Panc1 (cell line): ENCODE results near the gene TOM1L1. TPM values are rescaled to one million over a fixed set of nuclear protein-coding genes. Genes with fewer than 3 reads are reported as not detected.
A peak's percentile ranks its signal among the peaks of the same experiment; 100 is the strongest.

Source experiments
- ATAC-seq: fragments of 200-7000 bp; cut with Tn5 transposase; 2 replicates; pipeline ENCODE4 v1.9.1; 2020; ENCODE audit warnings: mild to moderate bottlenecking, moderate library complexity
- BruUV-seq: library from RNA; stranded (reverse); fragments of 400-500 nt; replicated peaks from 2 replicates; lab custom pipeline; 2021; lab: Mats Ljungman, UMichigan
- CTCF ChIA-PET: fragments of 300-600 bp; sonication (Branson Sonifier 250); formaldehyde crosslinking; loops from one replicate; lab custom pipeline; 2022; ENCODE audit warnings: antibody characterized with exemption; lab: Charles Lee
- POLR2A ChIA-PET: fragments of 300-600 bp; sonication (Branson Sonifier 250); formaldehyde crosslinking; loops from one replicate; lab custom pipeline; 2022; ENCODE audit warnings: antibody characterized with exemption; lab: Charles Lee
- DNase-seq: peaks from one replicate; pipeline ENCODE4 v3.0.0-alpha.2; 2010; ENCODE audit warnings: low read depth, low spot score
- H3K27ac ChIP-seq: 2 replicates; pipeline ENCODE4 v1.5.1; 2011; ENCODE audit warnings: mild to moderate bottlenecking, low read length, inconsistent platforms
- H3K27me3 ChIP-seq: fragments of 200-500 bp; sonication (Bioruptor generic); 2 replicates; pipeline ENCODE4 v1.6.0; 2014; ENCODE audit warnings: low read length, inconsistent platforms; ENCODE audit not compliant: control insufficient read depth, insufficient read depth
- H3K36me3 ChIP-seq: fragments of 200-500 bp; sonication (Bioruptor generic); 2 replicates; pipeline ENCODE4 v1.5.1; 2014; ENCODE audit warnings: inconsistent platforms, mild to moderate bottlenecking, low read length, moderate library complexity; ENCODE audit not compliant: control insufficient read depth, insufficient read depth
- H3K4me1 ChIP-seq: 2 replicates; pipeline ENCODE4 v1.5.1; 2011; ENCODE audit warnings: inconsistent platforms, mild to moderate bottlenecking, low read length, moderate library complexity; ENCODE audit not compliant: control insufficient read depth, insufficient read depth
- H3K4me3 ChIP-seq, 2 experiments: 2 replicates each; pipeline ENCODE4 v1.5.1; 2011 to 2012; ENCODE audit warnings: low read depth in 2 of 2, low read length in 2 of 2, mild to moderate bottlenecking in 2 of 2, inconsistent platforms in 1 of 2, moderate library complexity in 1 of 2
- H3K9me3 ChIP-seq: fragments of 200-500 bp; sonication (Bioruptor generic); 2 replicates; pipeline ENCODE4 v1.5.1; 2014; ENCODE audit warnings: low read depth, mild to moderate bottlenecking, inconsistent platforms, low read length, moderate library complexity; ENCODE audit not compliant: control insufficient read depth, insufficient read depth
- CTCF ChIP-seq: fragments of 450-650 bp; IDR thresholded peaks from 2 replicates; pipeline ENCODE4 v1.5.1; 2017; ENCODE audit warnings: mild to moderate bottlenecking
- POLR2AphosphoS5 ChIP-seq: IDR thresholded peaks from 2 replicates; pipeline ENCODE4 v1.6.1; 2012; ENCODE audit warnings: mild to moderate bottlenecking, low read depth, low read length, moderate library complexity
- REST ChIP-seq, 2 experiments: IDR thresholded peaks; 2 replicates each; pipeline ENCODE4 v1.6.1; 2011 to 2012; ENCODE audit warnings: low read depth in 2 of 2, control low read depth in 1 of 2, low read length in 1 of 2, mild to moderate bottlenecking in 1 of 2, moderate library complexity in 1 of 2; ENCODE audit not compliant: insufficient read depth in 1 of 2
- SIN3A ChIP-seq: IDR thresholded peaks from 2 replicates; pipeline ENCODE4 v1.6.1; 2012; ENCODE audit warnings: low read depth, mild to moderate bottlenecking, low read length, moderate library complexity, borderline replicate concordance; ENCODE audit not compliant: insufficient read depth
- TCF7L2 ChIP-seq: IDR thresholded peaks from 2 replicates; pipeline ENCODE4 v1.6.1; 2011; ENCODE audit warnings: mild to moderate bottlenecking, low read depth, low read length, inconsistent platforms
- in situ Hi-C: cut with HindIII; loops from 2 replicates; pipeline ENCODE4 v1.10.0; 2016; ENCODE audit warnings: low sequenced_read_pairs, low pct_unique_long_range_greater_than_20kb
- intact Hi-C: fragments of 100-400 bp; cut with micrococcal nuclease; formaldehyde crosslinking; loops from one replicate; pipeline ENCODE4 v1.10.0; 2022; ENCODE audit not compliant: unreplicated experiment
- total RNA-seq: library from RNA; stranded (reverse); gene quantifications from one replicate; pipeline ENCODE4 v1.2.1, GENCODE V29; 2021; ENCODE audit not compliant: unreplicated experiment

Gene TOM1L1
- total RNA-seq, 1 experiment from 2014 or later: 53.9 TPM

- POLR2A ChIA-PET: no interaction called here
- no peaks in the 10 kb centered on the region for H3K4me1 ChIP-seq
- DNase-seq: no peak
- no peaks in the 10 kb centered on the region for H3K36me3 ChIP-seq
- no peak for ATAC-seq
- intact Hi-C loops: no loop called here
- no peaks in the 10 kb centered on the region for H3K9me3 ChIP-seq
- H3K27ac ChIP-seq: no peak overlapping the region
- TF ChIP-seq SIN3A (no peak), POLR2AphosphoS5 (no peak), CTCF (no peak), TCF7L2 (no peak), REST (IDR thresholded peaks at IDR 0.05; ENCODE audit: insufficient read depth in 1 of 2, low read depth in 2 of 2, low read length in 1 of 2) (no peak)
- in situ Hi-C loops: no loop called here
- no peaks in the 10 kb centered on the region for H3K27me3 ChIP-seq
- H3K4me3 ChIP-seq: no peak overlapping the region
- CTCF ChIA-PET: no interaction called here
- BruUV-seq: no TSS peak
Measured at GRCh38 chr17:54991567-54991966, 90.9 kb downstream of the TOM1L1 start.

- in situ Hi-C loops: no loop called here
Measured at GRCh38 chr17:54992797-54993639, 92.4 kb downstream of the TOM1L1 start.

More at GRCh38 chr17:54992797-54993639, 92.4 kb downstream of the TOM1L1 start:
- ChIA-PET POLR2A (interaction anchor here (0.7 kb wide), 1 partner anchor 350 kb away, joined by 14 read pairs; no protein-coding TSS in a partner anchor), CTCF (interaction anchor here (0.5 to 1.0 kb wide), 6 partner anchors 293 to 1099 kb away, joined by 3 to 14 read pairs (median 8); no protein-coding TSS in a partner anchor)
- H3K36me3 ChIP-seq: no peaks in the 10 kb centered on the region
- DNase-seq (no peak), ATAC-seq (peak; percentile 77)
- H3K27me3 ChIP-seq: no peaks in the 10 kb centered on the region
- no peaks in the 10 kb centered on the region for H3K9me3 ChIP-seq
- intact Hi-C loops: loop anchor here (2.0 kb wide), 1 partner anchor 356 kb away; no protein-coding TSS in a partner anchor
- no peak overlapping the region for H3K4me3 ChIP-seq
- no peak overlapping the region for H3K27ac ChIP-seq
- BruUV-seq: no TSS peak
- TF ChIP-seq TCF7L2: no peak
- TF ChIP-seq CTCF: peak; percentile 79
- no peaks in the 10 kb centered on the region for H3K4me1 ChIP-seq
